Naive B cell (primary cell): ENCODE data around the gene EHD1. TPM values are rescaled to one million over a fixed set of nuclear protein-coding genes. Genes with fewer than 3 reads are reported as not detected.
A peak's percentile ranks its signal among the peaks of the same experiment; 100 is the strongest.

Experiments
- ATAC-seq, 2 donors: fragments of 150-1000 bp; cut with Tn5 transposase; 2 replicates each; pipeline ENCODE4 v1.10.0; 2021; ENCODE audit warnings: low read depth in 2 of 2, mild to moderate bottlenecking in 2 of 2, moderate library complexity in 2 of 2
- DNase-seq: peaks from one replicate; pipeline ENCODE4 v3.0.0; 2022
- H3K27ac Mint-ChIP-seq, 6 donors: one replicate each; pipeline ENCODE4 v1.8.0; 2020 to 2022; ENCODE audit warnings: mild to moderate bottlenecking in 6 of 6, mixed read lengths in 6 of 6, moderate library complexity in 5 of 6, inconsistent platforms in 2 of 6
- H3K27me3 Mint-ChIP-seq, 3 donors: one replicate each; pipeline ENCODE4 v1.8.0; 2021 to 2022; ENCODE audit warnings: mixed read lengths in 3 of 3, mild to moderate bottlenecking in 1 of 3
- H3K36me3 Mint-ChIP-seq, 2 donors: one replicate each; pipeline ENCODE4 v1.8.0; 2020 to 2022; ENCODE audit warnings: mixed read lengths in 2 of 2, inconsistent platforms in 1 of 2, mild to moderate bottlenecking in 1 of 2
- H3K4me1 Mint-ChIP-seq, 3 donors: one replicate each; pipeline ENCODE4 v1.8.0; 2020 to 2022; ENCODE audit warnings: mixed read lengths in 3 of 3, inconsistent platforms in 1 of 3, mild to moderate bottlenecking in 1 of 3, moderate library complexity in 1 of 3
- H3K4me3 Mint-ChIP-seq, 8 donors: one replicate each; pipeline ENCODE4 v1.8.0; 2020 to 2022; ENCODE audit warnings: mild to moderate bottlenecking in 8 of 8, mixed read lengths in 8 of 8, moderate library complexity in 8 of 8, inconsistent platforms in 2 of 8
- H3K9me3 Mint-ChIP-seq, 7 donors: one replicate each; pipeline ENCODE4 v1.8.0; 2020 to 2022; ENCODE audit warnings: mixed read lengths in 7 of 7, mild to moderate bottlenecking in 5 of 7, inconsistent platforms in 2 of 7, moderate library complexity in 1 of 7
- polyA plus RNA-seq, 6 donors: library from polyadenylated mRNA; unstranded; fragments of 300-500 nt; fragmentation: Illumina TruSeq; gene quantifications; one replicate each; pipeline ENCODE4 v1.2.3, GENCODE V29; 2021; ENCODE audit warnings: low read depth in 6 of 6

EHD1 gene
- polyA plus RNA-seq, 6 donors from 2014 or later = 65.3 to 119 (median 90.7) TPM

- DNase-seq (no peak), ATAC-seq (no peak)
- Mint-ChIP-seq H3K4me3 (peak overlapping the region; percentile 45 to 80 (median 72)), H3K27ac (peak overlapping the region in 4 of 6 donors; percentile 62 to 84 (median 82)), H3K4me1 (peaks cover 53 to 90% (median 84%) of the 10 kb centered on the region in 3 donors), H3K9me3 (peaks cover 0 to 2% (median 0%) of the 10 kb centered on the region in 7 donors), H3K27me3 (no peaks in the 10 kb centered on the region), H3K36me3 (peaks cover 7 to 18% of the 10 kb centered on the region in 2 donors)
These were observed 7.4 kb downstream of the EHD1 start for GRCh38 chr11:64870893-64871466.

- peaks cover 7 to 23% of the 10 kb centered on the region in 2 donors for H3K36me3 Mint-ChIP-seq
- peaks cover 53 to 90% (median 84%) of the 10 kb centered on the region in 3 donors for H3K4me1 Mint-ChIP-seq
- no peak for DNase-seq
- no peak for ATAC-seq
- H3K4me3 Mint-ChIP-seq = peak overlapping the region in 7 of 8 donors; percentile 40 to 80 (median 70)
- H3K27me3 Mint-ChIP-seq = no peaks in the 10 kb centered on the region
- peaks cover 0 to 5% (median 0%) of the 10 kb centered on the region in 7 donors for H3K9me3 Mint-ChIP-seq
- peak overlapping the region in 4 of 6 donors; percentile 27 to 95 (median 74) for H3K27ac Mint-ChIP-seq
These were observed 8.1 kb downstream of the EHD1 start for GRCh38 chr11:64870176-64870892.

- ATAC-seq = no peak
- Mint-ChIP-seq H3K36me3 (peaks cover 7 to 23% of the 10 kb centered on the region in 2 donors), H3K27ac (peak overlapping the region in 4 of 6 donors; percentile 24 to 77 (median 40)), H3K9me3 (peaks cover 0 to 5% (median 0%) of the 10 kb centered on the region in 7 donors), H3K4me1 (peaks cover 51 to 90% (median 84%) of the 10 kb centered on the region in 3 donors), H3K4me3 (peak overlapping the region in 3 of 8 donors; percentile 56 to 73 (median 70)), H3K27me3 (no peaks in the 10 kb centered on the region)
- no peak for DNase-seq
These were observed 8.7 kb downstream of the EHD1 start for GRCh38 chr11:64869571-64870175.

- Mint-ChIP-seq H3K9me3 (peaks cover 0 to 5% (median 0%) of the 10 kb centered on the region in 7 donors), H3K27ac (peak overlapping the region in 3 of 6 donors; percentile 33 to 77 (median 54)), H3K4me3 (peak overlapping the region in 5 of 8 donors; percentile 45 to 73 (median 56)), H3K4me1 (peaks cover 46 to 90% (median 85%) of the 10 kb centered on the region in 3 donors), H3K36me3 (peaks cover 7 to 23% of the 10 kb centered on the region in 2 donors), H3K27me3 (no peaks in the 10 kb centered on the region)
- DNase-seq (no peak), ATAC-seq (peak; percentile 23 to 27)
These were observed 9.4 kb downstream of the EHD1 start for GRCh38 chr11:64868904-64869570.

GRCh38 chr11:64867748-64868462, 10.5 kb downstream of the EHD1 start:
- ATAC-seq (no peak), DNase-seq (no peak)
- H3K36me3 Mint-ChIP-seq = peaks cover 4 to 23% of the 10 kb centered on the region in 2 donors
- peaks cover 0 to 5% (median 0%) of the 10 kb centered on the region in 7 donors for H3K9me3 Mint-ChIP-seq
- H3K27ac Mint-ChIP-seq = peak overlapping the region in 3 of 6 donors; percentile 47 to 54 (median 49)
- H3K27me3 Mint-ChIP-seq = no peaks in the 10 kb centered on the region
- H3K4me1 Mint-ChIP-seq = peaks cover 44 to 94% (median 89%) of the 10 kb centered on the region in 3 donors
- peak overlapping the region in 6 of 8 donors; percentile 37 to 83 (median 56) for H3K4me3 Mint-ChIP-seq

- peak overlapping the region in 7 of 8 donors; percentile 58 to 88 (median 72) for H3K4me3 Mint-ChIP-seq
- ATAC-seq (peak; percentile 3 to 4), DNase-seq (no peak)
- peaks cover 45 to 92% (median 92%) of the 10 kb centered on the region in 3 donors for H3K4me1 Mint-ChIP-seq
- H3K27ac Mint-ChIP-seq = peak overlapping the region; percentile 49 to 96 (median 94)
- peaks cover 0 to 5% (median 0%) of the 10 kb centered on the region in 7 donors for H3K9me3 Mint-ChIP-seq
- peaks cover 0 to 18% of the 10 kb centered on the region in 2 donors for H3K36me3 Mint-ChIP-seq
- H3K27me3 Mint-ChIP-seq = no peaks in the 10 kb centered on the region
These were observed 12.3 kb downstream of the EHD1 start for GRCh38 chr11:64866173-64866491.

- Mint-ChIP-seq H3K9me3 (peaks cover 0 to 5% (median 0%) of the 10 kb centered on the region in 7 donors), H3K27me3 (no peaks in the 10 kb centered on the region), H3K4me3 (peak overlapping the region; percentile 64 to 88 (median 79)), H3K4me1 (peaks cover 45 to 92% (median 89%) of the 10 kb centered on the region in 3 donors), H3K36me3 (peaks cover 0 to 16% of the 10 kb centered on the region in 2 donors), H3K27ac (peak overlapping the region; percentile 78 to 96 (median 96))
- ATAC-seq = peak; percentile 65 to 69
- peak; percentile 69 for DNase-seq
These were observed 12.9 kb downstream of the EHD1 start for GRCh38 chr11:64865286-64866172.

GRCh38 chr11:64864473-64865285, 13.7 kb downstream of the EHD1 start:
- Mint-ChIP-seq H3K4me3 (peak overlapping the region in 7 of 8 donors; percentile 68 to 88 (median 76)), H3K27ac (peak overlapping the region; percentile 28 to 96 (median 79))
- ATAC-seq = peak; percentile 5 to 17

GRCh38 chr11:64864135-64864472, 14.3 kb downstream of the EHD1 start:
- no peaks in the 10 kb centered on the region for H3K27me3 Mint-ChIP-seq

More at GRCh38 chr11:64864473-64865285, 13.7 kb downstream of the EHD1 start:
- H3K36me3 Mint-ChIP-seq = peaks cover 5 to 21% of the 10 kb centered on the region in 2 donors
- peaks cover 53 to 91% (median 88%) of the 10 kb centered on the region in 3 donors for H3K4me1 Mint-ChIP-seq
- H3K27me3 Mint-ChIP-seq = no peaks in the 10 kb centered on the region
- H3K9me3 Mint-ChIP-seq = peaks cover 0 to 5% (median 0%) of the 10 kb centered on the region in 7 donors
- no peak for DNase-seq

GRCh38 chr11:64863391-64864060, 14.9 kb downstream of the EHD1 start:
- DNase-seq (no peak), ATAC-seq (no peak)
- H3K36me3 Mint-ChIP-seq = peaks cover 8 to 23% of the 10 kb centered on the region in 2 donors
- no peaks in the 10 kb centered on the region for H3K27me3 Mint-ChIP-seq
- peaks cover 0 to 5% (median 0%) of the 10 kb centered on the region in 7 donors for H3K9me3 Mint-ChIP-seq
- peaks cover 62 to 92% (median 88%) of the 10 kb centered on the region in 3 donors for H3K4me1 Mint-ChIP-seq
- peak overlapping the region in 3 of 8 donors; percentile 20 to 72 (median 64) for H3K4me3 Mint-ChIP-seq
- peak overlapping the region; percentile 7 to 94 (median 72) for H3K27ac Mint-ChIP-seq

More at GRCh38 chr11:64864135-64864472, 14.3 kb downstream of the EHD1 start:
- peaks cover 8 to 23% of the 10 kb centered on the region in 2 donors for H3K36me3 Mint-ChIP-seq
- peaks cover 0 to 5% (median 0%) of the 10 kb centered on the region in 7 donors for H3K9me3 Mint-ChIP-seq
- peaks cover 59 to 91% (median 88%) of the 10 kb centered on the region in 3 donors for H3K4me1 Mint-ChIP-seq
- no peak for DNase-seq
- no peak for ATAC-seq
- H3K27ac Mint-ChIP-seq = peak overlapping the region in 5 of 6 donors; percentile 7 to 96 (median 80)
- H3K4me3 Mint-ChIP-seq = peak overlapping the region in 5 of 8 donors; percentile 41 to 76 (median 64)
